ENCODE results near the gene C1RL. TPM values are rescaled to one million over a fixed set of nuclear protein-coding genes. Genes with fewer than 3 reads are reported as not detected.

C1RL gene
- total RNA-seq, 1 experiment from 2014 or later = 25.9 TPM

DNA sequence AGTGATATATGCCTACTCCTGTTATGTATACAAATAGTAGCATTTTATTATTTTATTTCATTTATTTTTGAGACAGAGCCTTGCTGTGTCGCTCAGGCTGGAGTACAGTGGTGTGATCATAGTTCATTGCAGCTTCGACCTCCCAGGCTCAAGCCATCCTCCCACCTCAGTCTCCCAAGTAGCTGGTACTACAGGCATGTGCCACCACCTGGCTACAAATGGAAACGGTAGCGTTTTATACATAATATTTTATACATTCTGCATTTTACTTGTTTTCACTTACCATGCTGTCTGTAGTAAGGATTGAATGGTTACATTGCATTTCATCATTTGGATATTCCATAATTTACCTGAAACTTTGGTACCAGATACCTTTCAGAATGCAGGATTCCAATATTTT, 30.9 kb downstream of the C1RL start:
- H3K4me1 ChIP-seq (ENCODE audit: control insufficient read depth in 1 of 2, insufficient read depth in 2 of 2, low read length in 2 of 2) = peaks cover 2 to 7% of the 10 kb centered on the region in 2 experiments; a peak in 2 of 4 replicates
- DNase-seq (ENCODE audit: low read depth, low spot score) = no peak
- no peaks in the 10 kb centered on the region for H3K27me3 ChIP-seq (ENCODE audit: insufficient read depth, low read length)
- H3K9me2 ChIP-seq (ENCODE audit: insufficient read depth) = no peaks in the 10 kb centered on the region
- RAD21 ChIA-PET (ENCODE audit: low non-redundant PET in 1 of 2, low total read pairs in 2 of 2, uncharacterized antibody in 2 of 2, unreplicated experiment in 2 of 2) = no interaction called here
- no TSS peak for BruUV-seq (replicated peaks)
- CTCF ChIA-PET = interaction anchor here (1.6 kb wide), 2 partner anchors 16 to 31 kb away, joined by 3 to 6 read pairs; partner anchors contain the start of gene C1RL
- intact Hi-C loops (cut with micrococcal nuclease) = no loop called here
- H3K79me2 ChIP-seq (ENCODE audit: insufficient read depth, low read length) = no peaks in the 10 kb centered on the region
- TF ChIP-seq, protein P1, sequence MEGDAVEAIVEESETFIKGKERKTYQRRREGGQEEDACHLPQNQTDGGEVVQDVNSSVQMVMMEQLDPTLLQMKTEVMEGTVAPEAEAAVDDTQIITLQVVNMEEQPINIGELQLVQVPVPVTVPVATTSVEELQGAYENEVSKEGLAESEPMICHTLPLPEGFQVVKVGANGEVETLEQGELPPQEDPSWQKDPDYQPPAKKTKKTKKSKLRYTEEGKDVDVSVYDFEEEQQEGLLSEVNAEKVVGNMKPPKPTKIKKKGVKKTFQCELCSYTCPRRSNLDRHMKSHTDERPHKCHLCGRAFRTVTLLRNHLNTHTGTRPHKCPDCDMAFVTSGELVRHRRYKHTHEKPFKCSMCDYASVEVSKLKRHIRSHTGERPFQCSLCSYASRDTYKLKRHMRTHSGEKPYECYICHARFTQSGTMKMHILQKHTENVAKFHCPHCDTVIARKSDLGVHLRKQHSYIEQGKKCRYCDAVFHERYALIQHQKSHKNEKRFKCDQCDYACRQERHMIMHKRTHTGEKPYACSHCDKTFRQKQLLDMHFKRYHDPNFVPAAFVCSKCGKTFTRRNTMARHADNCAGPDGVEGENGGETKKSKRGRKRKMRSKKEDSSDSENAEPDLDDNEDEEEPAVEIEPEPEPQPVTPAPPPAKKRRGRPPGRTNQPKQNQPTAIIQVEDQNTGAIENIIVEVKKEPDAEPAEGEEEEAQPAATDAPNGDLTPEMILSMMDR (IDR thresholded peaks at IDR 0.05 in 2 of 3, conservative IDR thresholded peaks at IDR 0.05 in 1 of 3; ENCODE audit: borderline replicate concordance in 1 of 3, insufficient read depth in 1 of 3, low read depth in 2 of 3, low read length in 2 of 3) = peak; percentile 28 to 43 (median 36); a peak in 4 of 6 replicates
- peak; percentile 49; the same call in 1 of the 2 replicates for TF ChIP-seq RAD21 (IDR thresholded peaks at IDR 0.05; ENCODE audit: low read depth)
- TF ChIP-seq, protein P2, sequence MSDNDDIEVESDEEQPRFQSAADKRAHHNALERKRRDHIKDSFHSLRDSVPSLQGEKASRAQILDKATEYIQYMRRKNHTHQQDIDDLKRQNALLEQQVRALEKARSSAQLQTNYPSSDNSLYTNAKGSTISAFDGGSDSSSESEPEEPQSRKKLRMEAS (IDR thresholded peaks at IDR 0.05) = peak; percentile 37; the same call in 1 of the 2 replicates
- TF ChIP-seq JUND (IDR thresholded peaks at IDR 0.05) = no peak
- no peaks in the 10 kb centered on the region for H4K20me1 ChIP-seq (ENCODE audit: insufficient read depth)
- H3K27ac ChIP-seq (ENCODE audit: low read depth, low read length) = no peak overlapping the region
- no peak overlapping the region for H3K9ac ChIP-seq (ENCODE audit: low read length)
- no peak overlapping the region for H3K4me2 ChIP-seq (ENCODE audit: low read length)
- no peaks in the 10 kb centered on the region for H3K9me3 ChIP-seq (ENCODE audit: control insufficient read depth in 1 of 2, insufficient read depth in 1 of 2, low read depth in 1 of 2, low read length in 2 of 2)
- no peaks in the 10 kb centered on the region for H3K36me3 ChIP-seq (ENCODE audit: control insufficient read depth in 1 of 2, insufficient read depth in 2 of 2, low read length in 2 of 2)
- H2AFZ ChIP-seq (ENCODE audit: low read depth, low read length, poor library complexity, severe bottlenecking) = peak overlapping the region; percentile 75
- ATAC-seq = peak; percentile 84
- POLR2A ChIA-PET = interaction anchor here (2.2 to 2.5 kb wide), 2 partner anchors 132 to 134 kb away, joined by 10 to 11 read pairs; partner anchors contain the start of genes C12orf57 and RNU7-1
- no peak overlapping the region for H3K4me3 ChIP-seq (replicated peaks in 1 of 2; ENCODE audit: low read depth in 1 of 2, low read length in 2 of 2)

DNA sequence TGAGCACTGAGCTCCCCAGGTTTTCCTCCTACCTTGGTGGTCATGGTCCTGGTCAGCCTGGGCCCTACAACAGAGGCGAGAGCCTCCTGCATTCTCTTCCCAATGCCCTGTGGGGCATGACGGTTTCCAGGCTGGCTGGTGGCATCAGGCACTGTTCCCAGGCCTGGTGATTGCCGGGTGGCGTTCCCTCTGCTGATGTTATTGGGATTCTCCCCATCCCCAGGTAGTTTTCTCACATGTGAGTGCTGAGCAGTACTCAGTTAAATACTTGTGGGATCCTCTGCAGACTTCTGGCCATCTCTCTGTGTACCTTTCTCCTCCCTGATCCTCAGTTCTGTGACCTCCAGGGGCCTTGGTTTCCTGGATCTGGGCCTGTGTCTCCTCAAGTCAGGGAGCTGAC, 32.5 kb downstream of the C1RL start:
- H3K27ac ChIP-seq (ENCODE audit: low read depth, low read length) = no peak overlapping the region
- ChIA-PET CTCF (no interaction called here), POLR2A (interaction anchor here (2.5 kb wide), 1 partner anchor 132 kb away, joined by 11 read pairs; the partner anchor contains the start of genes C12orf57 and RNU7-1), RAD21 (ENCODE audit: low non-redundant PET in 1 of 2, low total read pairs in 2 of 2, uncharacterized antibody in 2 of 2, unreplicated experiment in 2 of 2) (no interaction called here)
- H3K27me3 ChIP-seq (ENCODE audit: insufficient read depth, low read length) = no peaks in the 10 kb centered on the region
- TF ChIP-seq TCF7L2 (IDR thresholded peaks at IDR 0.05; ENCODE audit: borderline replicate concordance, extremely low read depth, insufficient read depth, insufficient read length) = no peak
- TF ChIP-seq RAD21 (IDR thresholded peaks at IDR 0.05; ENCODE audit: low read depth) = no peak
- no peak for TF ChIP-seq FOSL1 (IDR thresholded peaks at IDR 0.05; ENCODE audit: low read depth)
- TF ChIP-seq, protein P3, sequence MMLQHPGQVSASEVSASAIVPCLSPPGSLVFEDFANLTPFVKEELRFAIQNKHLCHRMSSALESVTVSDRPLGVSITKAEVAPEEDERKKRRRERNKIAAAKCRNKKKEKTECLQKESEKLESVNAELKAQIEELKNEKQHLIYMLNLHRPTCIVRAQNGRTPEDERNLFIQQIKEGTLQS (IDR thresholded peaks at IDR 0.05) = no peak
- TF ChIP-seq EZH2phosphoT487 (IDR thresholded peaks at IDR 0.05; ENCODE audit: borderline replicate concordance) = no peak
- TF ChIP-seq, protein P4, sequence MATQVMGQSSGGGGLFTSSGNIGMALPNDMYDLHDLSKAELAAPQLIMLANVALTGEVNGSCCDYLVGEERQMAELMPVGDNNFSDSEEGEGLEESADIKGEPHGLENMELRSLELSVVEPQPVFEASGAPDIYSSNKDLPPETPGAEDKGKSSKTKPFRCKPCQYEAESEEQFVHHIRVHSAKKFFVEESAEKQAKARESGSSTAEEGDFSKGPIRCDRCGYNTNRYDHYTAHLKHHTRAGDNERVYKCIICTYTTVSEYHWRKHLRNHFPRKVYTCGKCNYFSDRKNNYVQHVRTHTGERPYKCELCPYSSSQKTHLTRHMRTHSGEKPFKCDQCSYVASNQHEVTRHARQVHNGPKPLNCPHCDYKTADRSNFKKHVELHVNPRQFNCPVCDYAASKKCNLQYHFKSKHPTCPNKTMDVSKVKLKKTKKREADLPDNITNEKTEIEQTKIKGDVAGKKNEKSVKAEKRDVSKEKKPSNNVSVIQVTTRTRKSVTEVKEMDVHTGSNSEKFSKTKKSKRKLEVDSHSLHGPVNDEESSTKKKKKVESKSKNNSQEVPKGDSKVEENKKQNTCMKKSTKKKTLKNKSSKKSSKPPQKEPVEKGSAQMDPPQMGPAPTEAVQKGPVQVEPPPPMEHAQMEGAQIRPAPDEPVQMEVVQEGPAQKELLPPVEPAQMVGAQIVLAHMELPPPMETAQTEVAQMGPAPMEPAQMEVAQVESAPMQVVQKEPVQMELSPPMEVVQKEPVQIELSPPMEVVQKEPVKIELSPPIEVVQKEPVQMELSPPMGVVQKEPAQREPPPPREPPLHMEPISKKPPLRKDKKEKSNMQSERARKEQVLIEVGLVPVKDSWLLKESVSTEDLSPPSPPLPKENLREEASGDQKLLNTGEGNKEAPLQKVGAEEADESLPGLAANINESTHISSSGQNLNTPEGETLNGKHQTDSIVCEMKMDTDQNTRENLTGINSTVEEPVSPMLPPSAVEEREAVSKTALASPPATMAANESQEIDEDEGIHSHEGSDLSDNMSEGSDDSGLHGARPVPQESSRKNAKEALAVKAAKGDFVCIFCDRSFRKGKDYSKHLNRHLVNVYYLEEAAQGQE (IDR thresholded peaks at IDR 0.05; ENCODE audit: low read depth) = no peak
- no peak for TF ChIP-seq JUND (IDR thresholded peaks at IDR 0.05)
- TF ChIP-seq, protein P1 (IDR thresholded peaks at IDR 0.05 in 2 of 3, conservative IDR thresholded peaks at IDR 0.05 in 1 of 3; ENCODE audit: borderline replicate concordance in 1 of 3, insufficient read depth in 1 of 3, low read depth in 2 of 3, low read length in 2 of 3) = no peak
- H3K4me2 ChIP-seq (ENCODE audit: low read length) = no peak overlapping the region
- H3K36me3 ChIP-seq (ENCODE audit: control insufficient read depth in 1 of 2, insufficient read depth in 2 of 2, low read length in 2 of 2) = no peaks in the 10 kb centered on the region
- DNase-seq (ENCODE audit: low read depth, low spot score) (no peak), ATAC-seq (no peak)
- BruUV-seq (replicated peaks) = no TSS peak
- H3K4me3 ChIP-seq (replicated peaks in 1 of 2; ENCODE audit: low read depth in 1 of 2, low read length in 2 of 2) = no peak overlapping the region
- peaks cover 2 to 7% of the 10 kb centered on the region in 2 experiments; a peak in 2 of 4 replicates for H3K4me1 ChIP-seq (ENCODE audit: control insufficient read depth in 1 of 2, insufficient read depth in 2 of 2, low read length in 2 of 2)
- no peak overlapping the region for H2AFZ ChIP-seq (ENCODE audit: low read depth, low read length, poor library complexity, severe bottlenecking)
- no peaks in the 10 kb centered on the region for H4K20me1 ChIP-seq (ENCODE audit: insufficient read depth)
- H3K9me2 ChIP-seq (ENCODE audit: insufficient read depth) = no peaks in the 10 kb centered on the region
- intact Hi-C loops (cut with micrococcal nuclease) = no loop called here
- no peaks in the 10 kb centered on the region for H3K79me2 ChIP-seq (ENCODE audit: insufficient read depth, low read length)
- H3K9ac ChIP-seq (ENCODE audit: low read length) = no peak overlapping the region
- no peaks in the 10 kb centered on the region for H3K9me3 ChIP-seq (ENCODE audit: control insufficient read depth in 1 of 2, insufficient read depth in 1 of 2, low read depth in 1 of 2, low read length in 2 of 2)
